Activated CD8-positive, alpha-beta memory T cell treated with anti-CD3 and anti-CD28 coated beads for 36 hours (primary cell): ENCODE measurements around the gene CXCL5. TPM values are rescaled to one million over a fixed set of nuclear protein-coding genes. Genes with fewer than 3 reads are reported as not detected.

Source experiments
- total RNA-seq, 2 experiments: library from RNA; stranded (reverse); gene quantifications; one replicate each; pipeline ENCODE4 v1.2.3, GENCODE V29; 2021

Gene CXCL5
- total RNA-seq, 2 experiments from 2014 or later: not detected

Other genes with a start within 250 kb of the CXCL5 start
- not detected for gene CXCL6, start 162.0 kb downstream of the CXCL5 start, total RNA-seq
- gene PF4V1, start 145.4 kb downstream of the CXCL5 start, total RNA-seq: not detected
- not detected for gene CXCL1, start 129.3 kb downstream of the CXCL5 start, total RNA-seq
- not detected for gene PF4, start 16.6 kb downstream of the CXCL5 start, total RNA-seq
- gene PPBP, start 10.5 kb downstream of the CXCL5 start, total RNA-seq: not detected
- not detected for gene CXCL3, start 40.0 kb upstream of the CXCL5 start, total RNA-seq
- not detected for gene CXCL2, start 100.5 kb upstream of the CXCL5 start, total RNA-seq
- 1 to 10 TPM; 8.6 to 9.3 TPM for gene MTHFD2L, start 159.4 kb upstream of the CXCL5 start, total RNA-seq